Measurements from ENCODE around the gene DDIT3. TPM values are rescaled to one million over a fixed set of nuclear protein-coding genes. Genes with fewer than 3 reads are reported as not detected.

The DDIT3 gene
- total and polyA plus RNA-seq, 8 donors, result 8.5 to 52.7 (median 9.9) TPM

DNA sequence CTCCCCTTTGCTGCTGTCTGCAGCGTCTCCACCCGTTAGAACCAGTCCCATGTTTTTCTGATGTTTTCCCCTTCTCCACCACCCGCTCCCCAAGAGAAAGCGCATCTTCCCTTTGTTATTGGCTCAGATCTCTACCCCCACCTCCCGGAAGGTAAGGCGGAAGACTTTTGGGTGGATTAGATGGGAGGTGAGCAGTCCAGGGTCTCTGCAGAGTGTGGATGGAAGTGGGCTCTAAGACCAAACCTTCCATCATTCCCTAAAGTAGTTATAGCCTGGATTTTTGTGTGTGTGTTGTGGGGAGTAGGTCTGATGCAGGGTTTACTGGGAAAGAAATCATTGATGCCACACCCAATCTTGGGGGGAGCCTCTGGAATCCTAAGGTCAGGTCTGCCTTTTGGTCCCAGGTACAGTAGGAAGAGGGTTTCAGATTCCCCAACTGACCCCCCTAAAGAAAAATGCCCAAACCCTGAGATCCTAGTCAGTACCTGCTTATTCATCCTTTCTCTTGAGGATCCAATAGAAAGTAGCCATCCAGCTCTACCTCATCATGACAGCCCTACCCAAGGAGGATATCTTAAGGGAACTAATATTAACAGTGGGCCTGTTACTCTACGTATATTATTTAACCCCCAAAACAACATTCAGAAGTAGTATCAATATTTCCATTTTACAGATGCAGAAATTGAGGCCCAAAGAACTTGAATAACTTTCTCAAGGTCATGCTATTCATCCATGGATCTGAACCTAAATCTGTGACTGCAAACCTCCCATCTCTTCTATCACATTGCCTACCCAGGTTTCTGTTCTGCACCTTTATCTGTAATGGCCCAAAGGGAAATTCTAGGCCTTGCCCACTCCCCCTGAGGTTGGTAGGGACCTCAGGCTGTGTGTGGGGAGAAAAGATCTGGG lies 30.6 kb upstream of the DDIT3 start:
- H3K4me3 ChIP-seq, result no peak overlapping the region
- DNase-seq (no peak), ATAC-seq (no peak), FAIRE-seq (no peak)
- intact Hi-C loops (cut with DNase I), result no loop called here
- TF ChIP-seq, protein P1, sequence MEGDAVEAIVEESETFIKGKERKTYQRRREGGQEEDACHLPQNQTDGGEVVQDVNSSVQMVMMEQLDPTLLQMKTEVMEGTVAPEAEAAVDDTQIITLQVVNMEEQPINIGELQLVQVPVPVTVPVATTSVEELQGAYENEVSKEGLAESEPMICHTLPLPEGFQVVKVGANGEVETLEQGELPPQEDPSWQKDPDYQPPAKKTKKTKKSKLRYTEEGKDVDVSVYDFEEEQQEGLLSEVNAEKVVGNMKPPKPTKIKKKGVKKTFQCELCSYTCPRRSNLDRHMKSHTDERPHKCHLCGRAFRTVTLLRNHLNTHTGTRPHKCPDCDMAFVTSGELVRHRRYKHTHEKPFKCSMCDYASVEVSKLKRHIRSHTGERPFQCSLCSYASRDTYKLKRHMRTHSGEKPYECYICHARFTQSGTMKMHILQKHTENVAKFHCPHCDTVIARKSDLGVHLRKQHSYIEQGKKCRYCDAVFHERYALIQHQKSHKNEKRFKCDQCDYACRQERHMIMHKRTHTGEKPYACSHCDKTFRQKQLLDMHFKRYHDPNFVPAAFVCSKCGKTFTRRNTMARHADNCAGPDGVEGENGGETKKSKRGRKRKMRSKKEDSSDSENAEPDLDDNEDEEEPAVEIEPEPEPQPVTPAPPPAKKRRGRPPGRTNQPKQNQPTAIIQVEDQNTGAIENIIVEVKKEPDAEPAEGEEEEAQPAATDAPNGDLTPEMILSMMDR (IDR thresholded peaks at IDR 0.05), result no peak
- H3K36me3 ChIP-seq, result no peaks in the 10 kb centered on the region
- peaks cover 0 to 2% (median 2%) of the 10 kb centered on the region in 3 donors for H3K4me1 ChIP-seq
- 69 to 75% methylated on average over 7 of the region's 7 CpGs for WGBS, 2 donors
- H3K9me3 ChIP-seq, result no peaks in the 10 kb centered on the region
- H3K27me3 ChIP-seq, result no peaks in the 10 kb centered on the region
- H3K27ac ChIP-seq, result no peak overlapping the region

DNA sequence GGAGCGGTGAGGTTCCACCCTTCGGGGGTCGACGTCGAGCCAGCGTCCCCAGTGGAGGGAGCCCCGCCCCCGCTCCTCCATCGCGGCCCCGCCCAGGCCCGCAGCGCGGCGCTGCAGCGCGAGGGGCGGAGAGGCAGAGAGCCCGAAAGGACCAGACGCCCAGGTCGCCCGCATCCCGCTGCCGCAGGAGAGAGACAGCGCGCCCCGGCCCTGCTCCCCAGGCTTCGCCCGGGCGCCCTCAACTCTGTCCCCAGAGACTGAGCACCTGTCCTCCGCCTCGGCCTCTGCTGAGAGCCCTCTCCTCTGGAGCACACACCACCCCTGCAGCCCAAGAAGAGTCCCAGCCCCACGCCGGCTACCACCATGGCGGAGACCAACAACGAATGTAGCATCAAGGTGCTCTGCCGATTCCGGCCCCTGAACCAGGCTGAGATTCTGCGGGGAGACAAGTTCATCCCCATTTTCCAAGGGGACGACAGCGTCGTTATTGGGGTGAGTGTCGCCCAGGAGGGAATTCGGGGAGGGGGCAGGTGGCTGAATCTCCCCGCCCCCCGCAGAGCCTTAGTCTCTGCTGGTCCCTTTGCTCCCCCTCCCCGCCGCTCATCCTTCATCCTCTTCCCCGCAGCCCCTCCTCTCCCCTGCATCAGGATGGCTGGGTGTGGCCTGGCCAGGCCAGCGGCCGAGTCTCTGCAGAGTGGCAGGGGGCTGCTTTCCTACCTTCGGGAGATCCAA lies 29.8 kb upstream of the DDIT3 start, which contains the start of gene KIF5A:
KIF5A (plus strand) TSS at position 136 of the 732 bp plus-strand sequence; CDS start at position 364, 228 bp downstream.
- Histone ChIP-seq H3K27ac (no peak within 1 kb of the TSS), H3K4me3 (peak within 1 kb of the TSS in 3 of 4 donors; percentile 5 to 40 (median 5)), H3K27me3 (no peaks in the 10 kb centered on the region), H3K36me3 (no peaks in the 10 kb centered on the region), H3K9me3 (no peaks in the 10 kb centered on the region), H3K4me1 (peaks cover 0 to 11% (median 5%) of the 10 kb centered on the region in 3 donors)
- TF ChIP-seq, protein P1 (IDR thresholded peaks at IDR 0.05), result no peak
- ATAC-seq, result peak in 2 of 4 donors; percentile 8 to 22
- 12 to 13% methylated on average over 40 to 52 of the region's 52 CpGs for WGBS, 2 donors
- intact Hi-C loops (cut with DNase I), result no loop called here
- no peak for FAIRE-seq
- DNase-seq, result peak in 3 of 6 donors; percentile 34 to 73 (median 71)

DNA sequence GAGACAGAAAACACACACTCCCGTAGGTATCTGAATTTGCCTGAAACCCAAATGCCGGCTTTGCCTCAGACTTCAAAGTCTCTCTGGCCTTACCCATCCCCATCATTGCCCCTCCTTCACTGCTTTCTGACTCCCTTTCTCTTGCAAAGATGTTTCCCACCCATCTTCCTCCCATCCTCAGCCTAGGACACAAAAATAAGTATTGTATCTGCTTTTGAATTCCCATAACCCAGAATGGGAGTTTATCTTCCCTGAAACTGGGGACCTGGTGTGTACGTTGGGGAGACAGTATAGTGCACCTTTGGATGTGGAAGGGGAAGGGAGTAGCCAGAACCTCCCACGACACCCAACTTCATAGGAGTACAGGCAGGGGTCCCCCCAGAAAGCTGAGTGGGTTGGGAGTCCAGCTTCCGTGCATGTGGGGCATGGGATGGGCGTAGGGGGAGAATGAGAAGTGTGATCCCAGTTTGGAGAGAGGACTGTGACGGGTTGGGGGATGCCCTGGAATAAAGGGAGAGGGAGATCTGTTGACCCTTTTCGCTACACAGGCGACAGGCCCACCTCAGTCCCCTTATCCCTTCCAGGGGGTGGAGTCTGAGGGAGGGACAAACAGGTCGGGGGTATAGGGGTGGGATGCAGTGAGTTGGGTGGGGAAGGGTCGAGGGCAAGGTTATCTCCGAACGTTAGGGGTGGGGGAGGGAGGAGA lies 29.0 kb upstream of the DDIT3 start:
- no peaks in the 10 kb centered on the region for H3K9me3 ChIP-seq
- DNase-seq (no peak), ATAC-seq (no peak), FAIRE-seq (no peak)
- H3K27me3 ChIP-seq, result no peaks in the 10 kb centered on the region
- peaks cover 0 to 12% (median 5%) of the 10 kb centered on the region in 3 donors for H3K4me1 ChIP-seq
- no peaks in the 10 kb centered on the region for H3K36me3 ChIP-seq
- TF ChIP-seq, protein P1 (IDR thresholded peaks at IDR 0.05), result no peak
- peak overlapping the region in 2 of 4 donors; percentile 5 to 40 for H3K4me3 ChIP-seq
- intact Hi-C loops (cut with DNase I), result no loop called here
- 47 to 51% methylated on average over 13 of the region's 13 CpGs for WGBS, 2 donors
- no peak overlapping the region for H3K27ac ChIP-seq

DNA sequence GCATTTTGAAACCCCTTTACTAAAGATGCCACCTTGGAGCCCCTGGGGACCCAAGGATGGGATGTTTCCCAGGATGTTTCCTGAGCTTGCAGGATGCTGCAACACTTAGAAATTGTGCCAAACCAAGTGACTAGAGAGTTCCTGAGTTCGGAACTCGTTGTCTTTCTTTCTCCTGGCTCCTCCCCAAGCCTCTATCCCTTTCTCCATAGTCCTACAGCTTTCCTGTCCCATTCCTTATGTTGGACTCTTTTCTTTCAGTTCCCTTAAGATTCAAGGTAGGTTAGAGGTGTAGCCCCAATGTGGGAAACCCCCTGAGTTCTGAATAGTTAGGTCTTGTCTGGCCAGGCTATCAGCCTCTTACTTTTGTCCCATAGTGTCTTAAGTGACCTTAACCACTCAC lies 28.2 kb upstream of the DDIT3 start:
- WGBS, 2 donors, result 41 to 51% methylated on average over 2 of the region's 2 CpGs
- DNase-seq (no peak), FAIRE-seq (no peak), ATAC-seq (no peak)
- Histone ChIP-seq H3K4me1 (peaks cover 0 to 12% (median 5%) of the 10 kb centered on the region in 3 donors), H3K27ac (no peak overlapping the region), H3K4me3 (no peak overlapping the region), H3K27me3 (no peaks in the 10 kb centered on the region), H3K36me3 (no peaks in the 10 kb centered on the region), H3K9me3 (no peaks in the 10 kb centered on the region)
- TF ChIP-seq, protein P1 (IDR thresholded peaks at IDR 0.05), result no peak
- intact Hi-C loops (cut with DNase I), result no loop called here
